ENCODE measurements around the gene CDCA4. TPM values are rescaled to one million over a fixed set of nuclear protein-coding genes. Genes with fewer than 3 reads are reported as not detected.
A peak's percentile ranks its signal among the peaks of the same experiment; 100 is the strongest.

CDCA4 gene
- total and polyA plus RNA-seq, 2 experiments from 2014 or later: 13.6 to 17.1 TPM

GRCh38 chr14:104975481-104976197, 45.2 kb downstream of the CDCA4 start:
- no peaks in the 10 kb centered on the region for H3K9me2 ChIP-seq (replicated peaks; ENCODE audit: insufficient read depth)
- no peaks in the 10 kb centered on the region for H4K20me1 ChIP-seq (ENCODE audit: insufficient read depth, poor library complexity, severe bottlenecking)
- H3K9me3 ChIP-seq (ENCODE audit: low read depth): no peaks in the 10 kb centered on the region
- H3K4me2 ChIP-seq: no peak overlapping the region
- no peak overlapping the region for H3K4me3 ChIP-seq
- no peak overlapping the region for H2AFZ ChIP-seq
- H3K36me3 ChIP-seq (replicated peaks; ENCODE audit: insufficient read depth, low read depth): no peaks in the 10 kb centered on the region
- no peak overlapping the region for H3K27ac ChIP-seq
- no peaks in the 10 kb centered on the region for H3K27me3 ChIP-seq
- peaks cover 46% of the 10 kb centered on the region for H3K4me1 ChIP-seq (ENCODE audit: insufficient read depth)
- no peaks in the 10 kb centered on the region for H3K79me2 ChIP-seq
- WGBS (ENCODE audit: low lambda C conversion rate, missing lambda C conversion rate): 63% methylated on average over 17 of the region's 21 CpGs
- TF ChIP-seq EZH2 (IDR thresholded peaks at IDR 0.05; ENCODE audit: borderline replicate concordance): no peak
- TF ChIP-seq EZH2phosphoT487 (IDR thresholded peaks at IDR 0.05; ENCODE audit: low read depth, severe bottlenecking, unreplicated experiment): no peak
- TF ChIP-seq CTCF (IDR thresholded peaks at IDR 0.05; ENCODE audit: poor library complexity): no peak
- DNase-seq (ENCODE audit: low spot score): peak; percentile 15

GRCh38 chr14:104974665-104975390, 46.1 kb downstream of the CDCA4 start:
- no peak overlapping the region for H3K4me2 ChIP-seq
- H2AFZ ChIP-seq: no peak overlapping the region
- no peak for DNase-seq (ENCODE audit: low spot score)
- H3K36me3 ChIP-seq (replicated peaks; ENCODE audit: insufficient read depth, low read depth): no peaks in the 10 kb centered on the region
- no peaks in the 10 kb centered on the region for H3K9me3 ChIP-seq (ENCODE audit: low read depth)
- 96% methylated on average over 14 of the region's 14 CpGs for WGBS (ENCODE audit: low lambda C conversion rate, missing lambda C conversion rate)
- H3K27ac ChIP-seq: peak overlapping the region; percentile 56
- H3K27me3 ChIP-seq: no peaks in the 10 kb centered on the region
- H3K79me2 ChIP-seq: no peaks in the 10 kb centered on the region
- H3K9me2 ChIP-seq (replicated peaks; ENCODE audit: insufficient read depth): no peaks in the 10 kb centered on the region
- TF ChIP-seq EZH2 (IDR thresholded peaks at IDR 0.05; ENCODE audit: borderline replicate concordance) (no peak), CTCF (IDR thresholded peaks at IDR 0.05; ENCODE audit: poor library complexity) (no peak), EZH2phosphoT487 (IDR thresholded peaks at IDR 0.05; ENCODE audit: low read depth, severe bottlenecking, unreplicated experiment) (no peak)
- H4K20me1 ChIP-seq (ENCODE audit: insufficient read depth, poor library complexity, severe bottlenecking): no peaks in the 10 kb centered on the region
- H3K4me1 ChIP-seq (ENCODE audit: insufficient read depth): peaks cover 49% of the 10 kb centered on the region
- no peak overlapping the region for H3K4me3 ChIP-seq

- Histone ChIP-seq H3K36me3 (replicated peaks; ENCODE audit: insufficient read depth, low read depth) (no peaks in the 10 kb centered on the region), H3K9me2 (replicated peaks; ENCODE audit: insufficient read depth) (no peaks in the 10 kb centered on the region), H3K4me1 (ENCODE audit: insufficient read depth) (peaks cover 52% of the 10 kb centered on the region), H4K20me1 (ENCODE audit: insufficient read depth, poor library complexity, severe bottlenecking) (no peaks in the 10 kb centered on the region), H2AFZ (no peak overlapping the region), H3K4me2 (no peak overlapping the region), H3K27ac (peak overlapping the region; percentile 56), H3K4me3 (no peak overlapping the region), H3K79me2 (no peaks in the 10 kb centered on the region), H3K9me3 (ENCODE audit: low read depth) (no peaks in the 10 kb centered on the region), H3K27me3 (no peaks in the 10 kb centered on the region)
- no peak for TF ChIP-seq CTCF (IDR thresholded peaks at IDR 0.05; ENCODE audit: poor library complexity)
- TF ChIP-seq EZH2phosphoT487 (IDR thresholded peaks at IDR 0.05; ENCODE audit: low read depth, severe bottlenecking, unreplicated experiment): no peak
- TF ChIP-seq EZH2 (IDR thresholded peaks at IDR 0.05; ENCODE audit: borderline replicate concordance): no peak
- DNase-seq (ENCODE audit: low spot score): no peak
- 75% methylated on average over 13 of the region's 13 CpGs for WGBS (ENCODE audit: low lambda C conversion rate, missing lambda C conversion rate)
These were observed 46.7 kb downstream of the CDCA4 start for GRCh38 chr14:104974146-104974541.

Data from hepatocyte (in vitro differentiated cells).